K562 (cell line): ENCODE data around the gene ERAL1. TPM values are rescaled to one million over a fixed set of nuclear protein-coding genes. Genes with fewer than 3 reads are reported as not detected.

ENCODE experiments used
- CBX5 ChIP-seq: IDR thresholded peaks from 2 replicates; pipeline ENCODE4 v1.6.1; 2014; ENCODE audit warnings: low read depth, borderline replicate concordance
- HCFC1 ChIP-seq: IDR thresholded peaks from 2 replicates; pipeline ENCODE4 v1.6.1; 2012; ENCODE audit warnings: low read depth, low read length, improper control_type of control experiment
- PTBP1 ChIP-seq: fragments of 200-400 bp; formaldehyde crosslinking; IDR thresholded peaks from 2 replicates; pipeline ENCODE4 v1.6.1; 2017; ENCODE audit warnings: low read depth, low read length
- SMAD4 ChIP-seq: fragments of 250-450 bp; sonication (Bioruptor Pico); conservative IDR thresholded peaks from 2 replicates; pipeline ENCODE4 v1.8.0; 2021; ENCODE audit warnings: inconsistent platforms, mild to moderate bottlenecking, moderate library complexity
- SP1 ChIP-seq: sonication (generic); formaldehyde crosslinking; IDR thresholded peaks from 2 replicates; pipeline ENCODE4 v1.8.1; 2022; ENCODE audit warnings: mild to moderate bottlenecking, missing genetic modification reagents
- TSC22D4 ChIP-seq: fragments of 450-650 bp; IDR thresholded peaks from 2 replicates; pipeline ENCODE4 v1.6.1; 2016; ENCODE audit warnings: missing genetic modification characterization, missing biosample characterization, control low read depth
- ZNF12 ChIP-seq: sonication (generic); formaldehyde crosslinking; IDR thresholded peaks from 2 replicates; pipeline ENCODE4 v1.4.0; 2020; ENCODE audit warnings: mild to moderate bottlenecking, missing genetic modification reagents
- ZNF695 ChIP-seq: fragments of 450-650 bp; formaldehyde crosslinking; IDR thresholded peaks from 2 replicates; pipeline ENCODE4 v1.4.0; 2020; ENCODE audit warnings: mild to moderate bottlenecking, moderate library complexity
- polyA plus RNA-seq, 8 experiments: library from polyadenylated mRNA; depleted of rRNA in 4 of 8; stranded (reverse) in 5 of 8; unstranded in 3 of 8; fragments of >200 nt; fragmentation: Nextera tagmentation in 2 of 8; fragmentation: Illumina TruSeq in 1 of 8; extraction: Ambion mirVana in 2 of 8; extraction: Trizol in 1 of 8; gene quantifications; 2 replicates each; pipeline versions ENCODE4 v1.2.1 to v1.2.3, GENCODE V29; 2011 to 2014; ENCODE audit warnings: inconsistent platforms in 1 of 8, missing spikeins in 1 of 8
- total RNA-seq, 7 experiments: library from RNA; depleted of rRNA in 6 of 7; stranded (reverse); fragments of >200 nt in 6 of 7; fragmentation: Illumina TruSeq in 2 of 7; extraction: Trizol in 2 of 7; gene quantifications; 2 replicates each; pipeline versions ENCODE4 v1.2.1 to v1.2.3, GENCODE V29; 2011 to 2021; ENCODE audit warnings: low replicate concordance in 1 of 7
- TF ChIP-seq, protein P1 (sequence below), 2 experiments: fragments of 450-650 bp; IDR thresholded peaks; 2 replicates each; pipeline ENCODE4 v1.6.1; 2018; ENCODE audit warnings: mild to moderate bottlenecking in 2 of 2, low read depth in 1 of 2; ENCODE audit not compliant: partially characterized antibody in 2 of 2
- TF ChIP-seq, protein P2 (sequence below): fragments of 450-650 bp; conservative IDR thresholded peaks from 2 replicates; pipeline ENCODE4 v1.6.1; 2016; ENCODE audit warnings: missing genetic modification characterization, low read depth, mild to moderate bottlenecking, control low read depth, missing compliant biosample characterization
- TF ChIP-seq, protein P3 (sequence below): fragments of 250-450 bp; sonication (Bioruptor Pico); IDR thresholded peaks from 2 replicates; pipeline ENCODE4 v1.8.0; 2021; ENCODE audit warnings: moderate library complexity, mild to moderate bottlenecking, inconsistent platforms
- TF ChIP-seq, protein P4 (sequence below): fragments of 450-650 bp; IDR thresholded peaks from 2 replicates; pipeline ENCODE4 v1.6.1; 2017; ENCODE audit warnings: antibody characterized with exemption, mild to moderate bottlenecking
- TF ChIP-seq, protein P5 (sequence below), 2 experiments: fragments of 450-650 bp in 1 of 2; sonication (generic) in 1 of 2; formaldehyde crosslinking in 1 of 2; IDR thresholded peaks in 1 of 2; conservative IDR thresholded peaks in 1 of 2; 2 replicates each; pipeline versions ENCODE4 v1.6.1 to v1.8.1; 2016 to 2023; ENCODE audit warnings: mild to moderate bottlenecking in 2 of 2, moderate library complexity in 2 of 2, inconsistent platforms in 1 of 2, missing genetic modification reagents in 1 of 2

The ERAL1 gene
- total and polyA plus RNA-seq, 9 of the 15 experiments (the other 6 are each of a cell fraction or from before 2014, with no cell fraction given), result 37.5 to 351 (median 106) TPM

DNA sequence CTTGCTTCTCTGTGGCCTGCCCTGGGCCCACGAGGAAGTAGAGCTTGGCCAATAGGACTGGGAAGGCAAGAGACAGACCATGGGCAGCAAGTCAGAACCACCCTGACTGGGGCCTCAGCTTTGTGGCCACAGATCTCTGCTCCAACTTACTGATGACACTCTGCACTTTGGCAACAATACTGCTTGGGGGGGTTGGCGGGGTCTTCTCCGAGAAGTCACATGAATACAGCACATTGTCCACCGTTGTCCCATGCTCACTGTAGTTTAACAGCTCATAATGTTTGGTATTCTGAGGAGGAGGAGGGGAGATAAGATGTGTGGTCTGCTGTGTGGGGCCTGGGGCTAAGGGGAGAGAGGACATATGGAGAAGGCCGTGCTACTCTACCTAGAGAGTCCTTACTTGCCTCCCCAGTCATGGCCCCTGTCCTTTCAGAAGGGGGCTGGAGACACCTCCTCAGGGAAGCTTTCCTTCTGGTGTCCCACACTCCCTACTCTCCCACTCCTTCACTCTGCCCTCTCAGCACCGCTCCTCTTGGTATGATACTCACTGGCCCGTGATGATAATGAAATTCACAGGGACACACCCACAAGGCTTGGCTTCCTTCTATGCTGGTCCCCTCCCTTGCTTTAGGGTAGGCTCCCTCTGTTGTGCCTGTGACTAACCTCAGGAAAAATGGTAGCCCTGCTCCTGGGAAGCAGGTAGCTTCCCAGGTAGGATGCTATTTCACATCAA is 52.1 kb downstream of the ERAL1 start (continued):
- TF ChIP-seq, protein P1, sequence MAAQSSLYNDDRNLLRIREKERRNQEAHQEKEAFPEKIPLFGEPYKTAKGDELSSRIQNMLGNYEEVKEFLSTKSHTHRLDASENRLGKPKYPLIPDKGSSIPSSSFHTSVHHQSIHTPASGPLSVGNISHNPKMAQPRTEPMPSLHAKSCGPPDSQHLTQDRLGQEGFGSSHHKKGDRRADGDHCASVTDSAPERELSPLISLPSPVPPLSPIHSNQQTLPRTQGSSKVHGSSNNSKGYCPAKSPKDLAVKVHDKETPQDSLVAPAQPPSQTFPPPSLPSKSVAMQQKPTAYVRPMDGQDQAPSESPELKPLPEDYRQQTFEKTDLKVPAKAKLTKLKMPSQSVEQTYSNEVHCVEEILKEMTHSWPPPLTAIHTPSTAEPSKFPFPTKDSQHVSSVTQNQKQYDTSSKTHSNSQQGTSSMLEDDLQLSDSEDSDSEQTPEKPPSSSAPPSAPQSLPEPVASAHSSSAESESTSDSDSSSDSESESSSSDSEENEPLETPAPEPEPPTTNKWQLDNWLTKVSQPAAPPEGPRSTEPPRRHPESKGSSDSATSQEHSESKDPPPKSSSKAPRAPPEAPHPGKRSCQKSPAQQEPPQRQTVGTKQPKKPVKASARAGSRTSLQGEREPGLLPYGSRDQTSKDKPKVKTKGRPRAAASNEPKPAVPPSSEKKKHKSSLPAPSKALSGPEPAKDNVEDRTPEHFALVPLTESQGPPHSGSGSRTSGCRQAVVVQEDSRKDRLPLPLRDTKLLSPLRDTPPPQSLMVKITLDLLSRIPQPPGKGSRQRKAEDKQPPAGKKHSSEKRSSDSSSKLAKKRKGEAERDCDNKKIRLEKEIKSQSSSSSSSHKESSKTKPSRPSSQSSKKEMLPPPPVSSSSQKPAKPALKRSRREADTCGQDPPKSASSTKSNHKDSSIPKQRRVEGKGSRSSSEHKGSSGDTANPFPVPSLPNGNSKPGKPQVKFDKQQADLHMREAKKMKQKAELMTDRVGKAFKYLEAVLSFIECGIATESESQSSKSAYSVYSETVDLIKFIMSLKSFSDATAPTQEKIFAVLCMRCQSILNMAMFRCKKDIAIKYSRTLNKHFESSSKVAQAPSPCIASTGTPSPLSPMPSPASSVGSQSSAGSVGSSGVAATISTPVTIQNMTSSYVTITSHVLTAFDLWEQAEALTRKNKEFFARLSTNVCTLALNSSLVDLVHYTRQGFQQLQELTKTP (IDR thresholded peaks at IDR 0.05; ENCODE audit: low read depth in 1 of 2, partially characterized antibody in 2 of 2), result no peak
- no peak for TF ChIP-seq PTBP1
- no peak for TF ChIP-seq HCFC1
- TF ChIP-seq SMAD4 (CRISPR knock-in tag), result no peak
- no peak for TF ChIP-seq CBX5
- TF ChIP-seq, protein P2, sequence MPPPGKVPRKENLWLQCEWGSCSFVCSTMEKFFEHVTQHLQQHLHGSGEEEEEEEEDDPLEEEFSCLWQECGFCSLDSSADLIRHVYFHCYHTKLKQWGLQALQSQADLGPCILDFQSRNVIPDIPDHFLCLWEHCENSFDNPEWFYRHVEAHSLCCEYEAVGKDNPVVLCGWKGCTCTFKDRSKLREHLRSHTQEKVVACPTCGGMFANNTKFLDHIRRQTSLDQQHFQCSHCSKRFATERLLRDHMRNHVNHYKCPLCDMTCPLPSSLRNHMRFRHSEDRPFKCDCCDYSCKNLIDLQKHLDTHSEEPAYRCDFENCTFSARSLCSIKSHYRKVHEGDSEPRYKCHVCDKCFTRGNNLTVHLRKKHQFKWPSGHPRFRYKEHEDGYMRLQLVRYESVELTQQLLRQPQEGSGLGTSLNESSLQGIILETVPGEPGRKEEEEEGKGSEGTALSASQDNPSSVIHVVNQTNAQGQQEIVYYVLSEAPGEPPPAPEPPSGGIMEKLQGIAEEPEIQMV, result no peak
- no peak for TF ChIP-seq ZNF695
- TF ChIP-seq, protein P3, sequence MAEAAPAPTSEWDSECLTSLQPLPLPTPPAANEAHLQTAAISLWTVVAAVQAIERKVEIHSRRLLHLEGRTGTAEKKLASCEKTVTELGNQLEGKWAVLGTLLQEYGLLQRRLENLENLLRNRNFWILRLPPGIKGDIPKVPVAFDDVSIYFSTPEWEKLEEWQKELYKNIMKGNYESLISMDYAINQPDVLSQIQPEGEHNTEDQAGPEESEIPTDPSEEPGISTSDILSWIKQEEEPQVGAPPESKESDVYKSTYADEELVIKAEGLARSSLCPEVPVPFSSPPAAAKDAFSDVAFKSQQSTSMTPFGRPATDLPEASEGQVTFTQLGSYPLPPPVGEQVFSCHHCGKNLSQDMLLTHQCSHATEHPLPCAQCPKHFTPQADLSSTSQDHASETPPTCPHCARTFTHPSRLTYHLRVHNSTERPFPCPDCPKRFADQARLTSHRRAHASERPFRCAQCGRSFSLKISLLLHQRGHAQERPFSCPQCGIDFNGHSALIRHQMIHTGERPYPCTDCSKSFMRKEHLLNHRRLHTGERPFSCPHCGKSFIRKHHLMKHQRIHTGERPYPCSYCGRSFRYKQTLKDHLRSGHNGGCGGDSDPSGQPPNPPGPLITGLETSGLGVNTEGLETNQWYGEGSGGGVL (CRISPR knock-in tag), result no peak
- TF ChIP-seq, protein P4, sequence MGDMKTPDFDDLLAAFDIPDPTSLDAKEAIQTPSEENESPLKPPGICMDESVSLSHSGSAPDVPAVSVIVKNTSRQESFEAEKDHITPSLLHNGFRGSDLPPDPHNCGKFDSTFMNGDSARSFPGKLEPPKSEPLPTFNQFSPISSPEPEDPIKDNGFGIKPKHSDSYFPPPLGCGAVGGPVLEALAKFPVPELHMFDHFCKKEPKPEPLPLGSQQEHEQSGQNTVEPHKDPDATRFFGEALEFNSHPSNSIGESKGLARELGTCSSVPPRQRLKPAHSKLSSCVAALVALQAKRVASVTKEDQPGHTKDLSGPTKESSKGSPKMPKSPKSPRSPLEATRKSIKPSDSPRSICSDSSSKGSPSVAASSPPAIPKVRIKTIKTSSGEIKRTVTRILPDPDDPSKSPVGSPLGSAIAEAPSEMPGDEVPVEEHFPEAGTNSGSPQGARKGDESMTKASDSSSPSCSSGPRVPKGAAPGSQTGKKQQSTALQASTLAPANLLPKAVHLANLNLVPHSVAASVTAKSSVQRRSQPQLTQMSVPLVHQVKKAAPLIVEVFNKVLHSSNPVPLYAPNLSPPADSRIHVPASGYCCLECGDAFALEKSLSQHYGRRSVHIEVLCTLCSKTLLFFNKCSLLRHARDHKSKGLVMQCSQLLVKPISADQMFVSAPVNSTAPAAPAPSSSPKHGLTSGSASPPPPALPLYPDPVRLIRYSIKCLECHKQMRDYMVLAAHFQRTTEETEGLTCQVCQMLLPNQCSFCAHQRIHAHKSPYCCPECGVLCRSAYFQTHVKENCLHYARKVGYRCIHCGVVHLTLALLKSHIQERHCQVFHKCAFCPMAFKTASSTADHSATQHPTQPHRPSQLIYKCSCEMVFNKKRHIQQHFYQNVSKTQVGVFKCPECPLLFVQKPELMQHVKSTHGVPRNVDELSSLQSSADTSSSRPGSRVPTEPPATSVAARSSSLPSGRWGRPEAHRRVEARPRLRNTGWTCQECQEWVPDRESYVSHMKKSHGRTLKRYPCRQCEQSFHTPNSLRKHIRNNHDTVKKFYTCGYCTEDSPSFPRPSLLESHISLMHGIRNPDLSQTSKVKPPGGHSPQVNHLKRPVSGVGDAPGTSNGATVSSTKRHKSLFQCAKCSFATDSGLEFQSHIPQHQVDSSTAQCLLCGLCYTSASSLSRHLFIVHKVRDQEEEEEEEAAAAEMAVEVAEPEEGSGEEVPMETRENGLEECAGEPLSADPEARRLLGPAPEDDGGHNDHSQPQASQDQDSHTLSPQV, result 0 out of 2 replicates have a peak, but pooled peaks have one; percentile 15
- TF ChIP-seq, protein P5, sequence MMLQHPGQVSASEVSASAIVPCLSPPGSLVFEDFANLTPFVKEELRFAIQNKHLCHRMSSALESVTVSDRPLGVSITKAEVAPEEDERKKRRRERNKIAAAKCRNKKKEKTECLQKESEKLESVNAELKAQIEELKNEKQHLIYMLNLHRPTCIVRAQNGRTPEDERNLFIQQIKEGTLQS (IDR thresholded peaks at IDR 0.05), result no peak
- TF ChIP-seq, protein P5 (CRISPR knock-in tag; conservative IDR thresholded peaks at IDR 0.05), result 0 out of 2 replicates have a peak, but pooled peaks have one; percentile 17
- 0 out of 2 replicates have a peak, but pooled peaks have one; percentile 11 for TF ChIP-seq SP1
- no peak for TF ChIP-seq ZNF12 (CRISPR knock-in tag)
- no peak for TF ChIP-seq TSC22D4 (tag)
